HG02885 (cell line): ENCODE results near the gene SLC14A1.

Source experiments
- ATAC-seq: cut with Tn5 transposase; IDR thresholded peaks from one replicate; pipeline ENCODE4 v1.9.1; 2021; ENCODE audit warnings: mild to moderate bottlenecking; ENCODE audit not compliant: unreplicated experiment, poor library complexity

SLC14A1 gene

DNA sequence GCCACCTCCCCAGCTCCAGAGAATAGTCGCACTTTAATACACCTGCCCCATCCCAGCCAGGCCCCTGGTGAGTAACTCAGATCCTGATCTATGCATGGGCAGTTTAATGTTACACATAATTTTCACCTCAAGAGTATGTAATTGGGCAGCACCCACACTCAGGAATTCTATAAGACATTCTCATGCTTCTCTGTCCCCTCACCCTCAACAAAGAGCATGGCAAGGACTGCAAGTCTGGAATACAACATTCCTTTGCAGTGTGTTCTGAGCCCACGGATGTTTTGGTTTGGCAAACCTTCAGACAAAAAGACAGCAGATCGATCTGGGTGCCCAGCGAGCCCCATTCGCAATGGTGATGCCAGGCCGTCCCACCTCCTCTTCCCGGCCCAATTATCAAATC, 4.9 kb upstream of the SLC14A1 start:
- no peak for ATAC-seq

DNA sequence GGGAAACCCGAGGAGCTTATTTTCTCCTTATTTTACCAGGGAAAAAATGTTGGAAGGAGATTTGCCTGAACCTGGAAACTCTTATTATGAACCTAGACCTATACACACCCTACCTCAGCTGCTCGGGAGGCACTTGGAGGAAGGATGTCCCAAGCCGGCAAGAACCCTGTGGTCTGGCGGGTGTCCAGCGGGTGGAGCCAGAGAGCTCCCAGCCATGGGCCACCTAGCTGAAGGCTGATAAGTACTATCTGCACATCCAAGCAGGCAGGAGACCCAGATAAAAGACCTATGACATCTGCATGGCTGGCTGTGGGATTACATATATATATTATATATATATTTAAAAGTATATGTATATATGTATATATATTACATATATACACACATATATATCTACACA, 1.1 kb upstream of the SLC14A1 start:
- ATAC-seq, result peak; percentile 99

GRCh38 chr18:45724601-45725000, 620 bp downstream of the SLC14A1 start:
- no peak for ATAC-seq

DNA sequence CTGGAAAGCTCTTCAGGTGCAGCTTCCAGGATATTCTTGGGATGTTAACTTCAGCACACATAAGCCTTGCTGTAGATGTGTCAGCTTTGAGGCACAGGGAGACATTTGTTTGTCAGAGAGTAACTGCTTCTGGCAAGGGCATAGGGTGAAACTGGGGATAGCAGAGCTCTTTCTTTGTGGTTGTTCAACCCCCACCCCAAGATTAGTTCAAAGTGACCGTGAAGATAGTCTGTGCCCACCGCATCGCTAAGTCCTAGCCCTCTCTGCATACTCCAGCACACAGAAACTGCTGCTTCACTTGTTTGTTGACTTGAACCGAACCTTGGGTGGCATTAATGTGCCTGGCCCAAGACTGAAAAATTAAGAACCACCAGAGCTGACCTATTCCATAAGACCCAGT, 1.4 kb downstream of the SLC14A1 start:
- ATAC-seq, result no peak

DNA sequence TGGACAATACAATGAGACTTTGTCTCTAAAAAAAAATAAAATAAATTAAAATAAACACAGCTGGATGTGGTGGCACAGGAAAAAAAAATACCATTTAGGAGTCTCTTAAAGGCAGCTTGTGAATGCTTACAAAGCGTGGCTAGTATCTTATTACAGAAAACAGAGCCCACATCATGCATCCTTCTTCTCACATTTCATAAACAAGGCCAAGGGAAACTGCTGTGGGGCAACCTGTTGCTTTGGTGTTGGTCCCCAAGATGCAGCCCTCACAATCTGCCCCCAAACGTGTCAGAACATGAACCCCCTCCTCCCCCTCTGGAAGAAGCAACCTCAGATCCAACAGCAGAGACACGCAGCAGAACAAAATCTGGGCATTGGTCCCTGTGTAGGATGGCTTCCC, 2.6 kb downstream of the SLC14A1 start:
- ATAC-seq, result no peak

- ATAC-seq, result no peak
These were observed 3.1 kb downstream of the SLC14A1 start for GRCh38 chr18:45727068-45727467.

DNA sequence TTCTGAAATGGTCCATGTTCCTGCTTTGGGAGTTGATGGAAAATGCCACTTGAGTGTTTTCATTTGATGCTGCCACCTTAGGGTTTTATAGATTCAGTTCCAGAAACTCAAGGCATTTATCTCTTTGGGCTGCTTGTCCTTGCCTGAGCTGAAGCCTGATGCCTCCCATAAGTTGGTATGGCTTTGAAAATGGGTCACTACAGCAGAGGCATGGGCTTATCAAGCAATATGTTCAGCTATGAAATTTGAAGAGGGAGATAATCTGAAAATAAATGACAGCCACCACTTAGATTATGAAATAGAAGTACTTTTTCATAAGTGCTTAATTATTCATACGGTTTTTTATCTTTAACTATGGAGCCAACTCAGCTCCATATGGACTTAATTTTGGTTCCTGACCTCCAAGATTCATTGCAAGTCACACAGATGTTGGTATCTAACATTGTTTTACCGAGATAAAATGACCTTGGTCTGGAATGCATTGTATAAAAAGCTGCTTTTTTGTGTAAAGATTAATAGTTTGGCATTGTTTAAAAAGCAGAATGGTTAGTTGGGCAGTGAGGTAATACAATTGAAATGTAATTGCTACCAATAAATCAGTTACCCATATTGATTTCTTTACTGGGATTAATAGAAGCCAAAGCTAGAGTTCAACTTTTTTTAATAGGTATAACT, 4.5 kb downstream of the SLC14A1 start:
- no peak for ATAC-seq

GRCh38 chr18:45730832-45731575, 7.0 kb downstream of the SLC14A1 start:
- ATAC-seq, result no peak

- ATAC-seq, result no peak
These were observed 7.7 kb downstream of the SLC14A1 start for GRCh38 chr18:45731716-45732115.

DNA sequence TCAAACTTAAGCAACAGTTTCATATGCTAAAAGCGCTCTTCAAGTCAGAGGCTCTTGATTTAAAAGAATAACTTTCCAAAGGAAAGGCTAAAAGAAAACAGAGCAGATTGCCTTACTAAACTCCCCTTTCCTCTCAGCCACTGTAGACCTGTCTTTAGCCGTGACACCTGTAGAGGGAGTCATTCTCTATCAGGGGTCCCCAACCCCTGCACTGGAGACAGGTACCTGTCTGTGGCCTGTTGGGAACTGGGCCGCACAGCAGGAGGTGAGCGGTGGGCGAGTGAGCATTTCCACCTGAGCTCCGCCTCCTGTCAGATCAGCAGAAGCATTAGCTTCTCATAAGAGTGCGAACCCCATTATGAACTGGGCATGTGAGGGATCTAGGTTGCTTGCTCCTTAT, 9.6 kb downstream of the SLC14A1 start:
- ATAC-seq, result no peak

GRCh38 chr18:45734505-45734904, 10.5 kb downstream of the SLC14A1 start:
- no peak for ATAC-seq

- no peak for ATAC-seq
These were observed 11.0 kb downstream of the SLC14A1 start for GRCh38 chr18:45734944-45735343.

GRCh38 chr18:45738660-45739059, 14.7 kb downstream of the SLC14A1 start:
- ATAC-seq, result no peak

DNA sequence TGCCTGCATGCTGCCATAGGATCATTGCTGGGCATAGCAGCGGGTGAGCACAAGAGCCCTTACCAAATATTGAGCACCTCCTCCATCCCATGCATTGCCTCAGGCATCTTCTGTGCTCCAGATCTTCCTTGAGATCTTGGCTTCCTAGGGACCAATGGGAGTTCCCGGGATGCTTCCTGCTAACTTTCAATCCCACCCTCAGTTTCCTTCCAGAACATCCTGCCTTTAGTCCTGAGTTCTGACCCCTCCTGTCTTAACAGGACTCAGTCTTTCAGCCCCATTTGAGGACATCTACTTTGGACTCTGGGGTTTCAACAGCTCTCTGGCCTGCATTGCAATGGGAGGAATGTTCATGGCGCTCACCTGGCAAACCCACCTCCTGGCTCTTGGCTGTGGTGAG, 15.3 kb downstream of the SLC14A1 start:
- ATAC-seq, result no peak

DNA sequence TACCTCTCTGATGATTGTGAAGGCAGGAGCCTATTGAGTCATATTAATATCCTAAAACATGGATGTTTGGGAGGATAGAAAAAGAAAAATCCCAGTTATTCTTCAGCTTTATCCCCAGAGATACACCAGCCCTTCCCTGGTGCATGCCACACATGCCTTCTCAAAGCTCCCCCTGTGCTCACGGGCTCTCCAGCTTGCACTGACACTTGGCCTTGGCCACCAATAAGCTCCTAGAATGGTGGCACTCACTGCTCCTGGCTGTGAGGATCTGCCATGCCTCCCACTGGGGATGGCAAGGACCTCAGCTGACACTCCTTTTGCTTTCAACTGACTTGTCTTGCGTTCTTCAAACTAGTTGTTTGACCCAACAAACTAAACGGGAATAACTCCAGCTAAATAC, 15.9 kb downstream of the SLC14A1 start:
- no peak for ATAC-seq

DNA sequence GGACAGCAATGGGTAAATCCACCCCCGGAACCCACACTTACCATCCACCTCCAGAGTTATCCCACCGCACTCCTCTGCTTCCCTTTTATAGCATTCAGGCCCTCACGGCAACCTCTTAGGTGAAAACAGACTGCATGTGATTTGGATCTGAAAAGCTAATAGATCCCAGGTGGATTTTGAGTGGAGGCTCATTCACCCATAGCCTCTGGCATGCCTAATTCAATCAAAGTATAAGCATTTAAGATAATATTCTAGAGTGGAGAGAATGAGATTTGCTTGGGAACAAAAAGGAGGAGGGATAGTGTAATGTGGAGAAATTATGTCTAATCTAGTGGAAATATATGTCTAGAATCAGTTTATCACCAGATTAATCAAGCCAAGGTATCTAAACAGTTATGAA, 17.1 kb downstream of the SLC14A1 start:
- no peak for ATAC-seq

DNA sequence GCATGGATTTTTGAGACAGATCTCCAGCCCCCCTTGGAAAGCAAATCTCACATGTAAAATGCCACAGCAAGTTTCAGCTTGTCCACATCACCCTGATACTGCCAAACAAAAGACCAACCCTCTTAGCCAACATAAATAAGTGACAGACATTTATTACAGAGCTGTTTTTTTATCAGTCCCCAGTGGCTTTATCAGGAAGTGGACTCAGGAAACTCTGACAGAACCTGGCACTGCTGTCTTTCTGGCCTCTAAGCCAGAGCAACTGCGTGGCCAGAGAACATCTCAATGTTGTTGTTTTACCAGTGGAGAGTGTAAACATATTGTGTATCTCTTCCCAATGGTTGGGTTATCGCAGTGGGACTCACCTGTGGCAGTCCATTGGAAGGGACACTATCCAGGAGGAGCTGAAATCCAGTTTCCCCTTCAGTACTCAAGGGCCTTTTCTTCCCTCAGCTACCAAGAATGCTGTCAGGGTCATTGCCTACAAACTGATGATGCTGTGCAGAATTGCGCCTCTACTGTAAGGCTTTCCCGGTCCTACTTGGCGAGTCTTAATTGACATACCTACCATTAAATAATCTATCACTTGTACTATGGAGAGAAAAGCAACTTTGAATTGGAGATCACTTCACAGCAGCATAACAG, 22.0 kb downstream of the SLC14A1 start:
- no peak for ATAC-seq

DNA sequence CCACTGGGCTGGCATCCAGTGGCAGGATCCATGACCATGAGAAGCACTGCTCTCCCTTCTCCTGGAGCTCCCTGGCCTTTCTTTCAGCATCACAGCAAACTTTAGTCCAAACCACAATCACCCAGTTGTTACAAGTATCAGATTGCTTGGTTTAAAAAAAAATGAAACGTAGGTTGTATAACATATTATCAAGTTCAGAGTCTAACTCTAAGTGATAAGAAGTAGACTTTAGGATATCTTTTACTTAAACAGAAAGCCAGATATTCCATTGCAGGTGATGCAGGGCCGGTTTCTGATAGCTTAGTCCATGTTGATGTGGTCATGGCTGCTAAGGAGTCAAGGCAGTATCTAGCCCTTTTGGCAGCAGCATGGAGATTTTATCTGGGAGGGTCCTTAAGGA, 24.5 kb downstream of the SLC14A1 start:
- no peak for ATAC-seq

GRCh38 chr18:45749918-45750689, 26.1 kb downstream of the SLC14A1 start:
- ATAC-seq, result peak; percentile 68

DNA sequence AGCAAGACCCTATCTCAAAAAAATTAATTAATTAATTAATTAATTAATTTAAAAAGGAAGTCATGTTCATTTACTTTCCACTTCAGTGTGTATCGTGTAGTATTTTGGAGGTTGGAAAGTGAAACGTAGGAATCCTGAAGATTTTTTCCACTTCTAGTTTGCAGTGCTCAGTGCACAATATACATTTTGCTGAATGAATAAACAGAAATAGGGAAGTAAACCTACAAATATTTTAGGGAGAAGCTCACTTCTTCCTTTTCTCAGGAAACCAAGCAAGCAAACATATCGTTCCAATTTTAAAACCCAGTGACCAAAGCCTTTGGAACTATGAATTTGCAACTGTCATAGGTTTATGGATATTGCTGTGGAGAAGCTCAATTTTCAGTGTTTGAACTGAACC, 27.8 kb downstream of the SLC14A1 start:
- no peak for ATAC-seq

DNA sequence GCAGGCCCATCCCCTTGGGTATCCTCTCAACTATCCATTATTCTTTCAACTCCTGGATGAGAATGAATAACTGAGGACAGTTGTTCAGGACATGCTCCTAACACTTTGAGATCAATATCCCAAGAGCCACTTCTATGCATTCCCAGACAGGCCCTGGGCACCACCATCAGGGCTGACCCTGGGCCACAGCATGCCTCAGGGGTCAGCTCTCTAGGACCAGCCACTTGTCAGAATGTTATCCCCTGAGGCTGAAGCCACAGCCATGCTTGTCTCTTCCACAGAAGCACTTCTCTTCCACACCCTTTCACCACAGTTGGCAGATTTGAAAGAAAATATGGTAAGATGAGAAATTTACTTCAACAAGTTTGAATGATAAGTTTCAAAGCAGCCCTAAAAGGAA, 28.7 kb downstream of the SLC14A1 start:
- no peak for ATAC-seq
